Stimulated activated CD4-positive, alpha-beta T cell treated with anti-CD3 and anti-CD28 coated beads, Interleukin-2, amount 100 ng/mL, for 48 hours (primary cell): ENCODE results near the gene DPYSL4.

Source experiments
- DNase-seq, 2 donors: peaks; one replicate each; pipeline ENCODE4 v3.0.0-alpha.2; 2020

DPYSL4 gene

DNA sequence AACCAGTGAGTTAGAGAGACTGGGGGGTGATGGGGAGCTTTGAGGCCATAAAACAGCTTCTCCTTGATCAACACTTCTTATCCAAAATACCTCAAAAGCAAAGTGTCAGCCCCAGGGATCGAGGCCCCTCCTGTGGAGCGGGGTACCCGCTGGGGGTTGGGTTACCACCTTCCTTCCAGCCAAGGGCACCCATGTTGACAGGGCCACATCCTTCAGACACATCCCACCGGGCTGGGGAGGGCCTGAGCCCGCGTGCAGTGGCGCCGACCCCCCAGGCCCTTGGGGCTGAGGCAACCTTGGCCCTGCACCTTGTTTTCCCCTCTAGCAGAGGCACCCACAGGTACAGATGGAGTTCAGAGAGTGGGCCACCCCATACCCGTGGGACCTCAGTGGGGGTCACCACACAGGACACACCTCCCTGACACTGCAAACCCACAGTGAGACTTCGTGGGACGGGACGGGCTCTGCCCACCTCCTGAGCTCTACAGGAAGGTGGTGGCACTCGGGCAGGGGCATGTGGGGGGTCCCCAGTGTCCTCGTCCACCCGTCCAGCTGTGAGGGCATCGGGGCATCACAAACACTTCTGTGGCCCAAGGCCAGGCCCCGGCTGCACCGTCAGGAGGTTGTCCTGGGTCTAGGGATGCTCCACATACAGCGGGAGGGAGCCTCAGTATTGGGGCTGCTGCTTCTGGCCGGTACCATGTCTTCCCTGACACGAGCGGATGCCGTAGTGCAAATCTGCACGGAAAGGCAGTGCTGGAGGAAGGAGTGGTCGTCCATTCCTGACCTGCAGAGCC lies 10.7 kb downstream of the DPYSL4 start:
- DNase-seq, result no peak

GRCh38 chr10:132198068-132198370 lies 11.3 kb downstream of the DPYSL4 start:
- no peak for DNase-seq

GRCh38 chr10:132198381-132199181 lies 11.8 kb downstream of the DPYSL4 start:
- no peak for DNase-seq

DNA sequence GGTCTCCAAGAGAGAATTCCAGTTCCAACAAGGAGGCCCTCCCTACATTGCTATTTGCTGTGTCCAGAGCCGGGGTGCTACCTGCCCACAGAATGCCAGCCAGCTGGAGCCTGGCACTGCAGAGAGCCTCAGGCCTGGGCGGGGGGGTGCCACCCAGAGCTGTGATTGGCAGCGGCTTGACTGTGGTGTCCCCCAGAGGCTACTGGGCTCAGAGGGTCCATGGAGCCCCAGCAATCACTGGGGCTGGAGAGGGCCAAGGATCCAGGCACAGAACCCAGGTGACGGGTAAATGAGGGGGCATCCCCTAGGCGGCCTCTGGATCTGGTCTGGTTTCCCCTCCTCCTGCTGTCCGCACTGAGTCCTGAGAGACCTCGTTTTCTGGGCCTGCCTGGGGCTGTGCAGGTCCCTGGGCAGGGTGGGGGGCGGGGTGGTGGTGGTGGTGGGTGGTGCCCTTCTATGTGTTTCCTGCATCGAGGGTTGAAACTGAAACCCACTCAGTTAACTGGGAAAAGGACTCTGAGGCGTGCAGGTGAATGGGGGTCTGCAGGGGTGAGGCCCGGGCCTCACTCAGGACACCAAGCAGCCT lies 12.6 kb downstream of the DPYSL4 start:
- DNase-seq, result no peak

DNA sequence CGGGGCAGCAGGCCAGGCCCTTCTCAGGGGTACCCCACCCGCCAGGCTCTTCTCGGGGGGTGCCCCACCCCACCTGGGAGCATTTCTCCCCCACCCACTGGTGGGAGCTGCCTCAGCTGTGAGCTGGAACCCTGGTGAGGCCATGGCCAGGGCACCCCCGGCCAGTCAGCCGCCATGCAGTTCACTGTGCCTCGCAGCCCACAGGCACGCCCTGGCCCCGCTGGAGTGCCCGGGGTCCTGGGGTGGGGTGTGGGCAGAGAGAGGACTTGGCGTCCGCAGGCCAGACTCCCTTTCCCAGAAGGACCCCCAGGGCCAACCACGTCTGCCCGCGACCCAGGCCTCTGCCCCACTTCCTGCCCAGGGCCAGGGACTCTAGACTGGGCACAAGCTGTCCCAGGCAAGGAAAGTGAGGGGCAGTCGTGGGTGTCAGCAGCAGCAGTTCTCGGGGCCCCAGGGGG lies 13.1 kb downstream of the DPYSL4 start:
- DNase-seq, result no peak

GRCh38 chr10:132200344-132201110 lies 13.8 kb downstream of the DPYSL4 start:
- DNase-seq, result no peak

DNA sequence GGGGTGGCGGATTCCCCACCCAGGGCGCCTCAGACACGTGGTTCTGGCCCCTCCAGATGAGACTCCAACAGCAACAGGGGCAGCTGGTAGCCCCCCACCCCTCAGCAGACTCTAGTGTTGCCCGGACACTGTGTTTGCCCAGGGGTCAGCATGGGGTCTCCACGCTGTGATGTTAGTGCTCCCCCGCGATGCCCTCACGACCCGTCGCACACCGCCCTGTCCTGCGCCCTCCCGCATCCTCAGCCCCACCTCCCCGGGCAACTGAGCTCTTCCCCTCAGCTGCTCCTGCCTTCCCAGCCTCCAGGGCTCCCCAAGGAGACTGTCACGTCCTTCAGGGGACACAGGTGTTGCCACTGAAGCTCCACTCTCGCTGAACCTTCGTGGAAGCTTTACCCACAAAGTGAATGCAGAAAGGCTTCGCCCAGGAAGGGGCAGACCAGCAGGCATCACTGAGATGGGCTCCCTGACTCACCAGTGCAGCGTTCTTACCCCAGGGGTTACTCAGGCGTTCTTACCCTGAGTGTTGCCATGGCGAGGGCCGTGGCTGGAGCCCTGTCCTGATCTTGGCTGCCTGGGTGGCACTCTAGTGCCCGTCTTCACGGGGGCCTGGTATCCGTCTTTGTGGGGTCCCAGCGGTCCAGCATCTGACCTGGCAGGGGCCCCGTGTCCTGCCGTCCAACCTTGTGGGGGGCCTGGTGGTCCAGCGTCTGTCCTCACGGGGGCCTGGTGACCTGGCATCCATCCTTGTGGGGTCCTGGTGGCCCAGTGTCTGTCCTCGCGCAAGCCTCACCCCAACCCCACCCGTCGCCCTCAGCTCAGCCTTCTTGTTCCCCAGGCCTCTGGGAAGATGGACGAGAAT lies 14.6 kb downstream of the DPYSL4 start:
- no peak for DNase-seq

DNA sequence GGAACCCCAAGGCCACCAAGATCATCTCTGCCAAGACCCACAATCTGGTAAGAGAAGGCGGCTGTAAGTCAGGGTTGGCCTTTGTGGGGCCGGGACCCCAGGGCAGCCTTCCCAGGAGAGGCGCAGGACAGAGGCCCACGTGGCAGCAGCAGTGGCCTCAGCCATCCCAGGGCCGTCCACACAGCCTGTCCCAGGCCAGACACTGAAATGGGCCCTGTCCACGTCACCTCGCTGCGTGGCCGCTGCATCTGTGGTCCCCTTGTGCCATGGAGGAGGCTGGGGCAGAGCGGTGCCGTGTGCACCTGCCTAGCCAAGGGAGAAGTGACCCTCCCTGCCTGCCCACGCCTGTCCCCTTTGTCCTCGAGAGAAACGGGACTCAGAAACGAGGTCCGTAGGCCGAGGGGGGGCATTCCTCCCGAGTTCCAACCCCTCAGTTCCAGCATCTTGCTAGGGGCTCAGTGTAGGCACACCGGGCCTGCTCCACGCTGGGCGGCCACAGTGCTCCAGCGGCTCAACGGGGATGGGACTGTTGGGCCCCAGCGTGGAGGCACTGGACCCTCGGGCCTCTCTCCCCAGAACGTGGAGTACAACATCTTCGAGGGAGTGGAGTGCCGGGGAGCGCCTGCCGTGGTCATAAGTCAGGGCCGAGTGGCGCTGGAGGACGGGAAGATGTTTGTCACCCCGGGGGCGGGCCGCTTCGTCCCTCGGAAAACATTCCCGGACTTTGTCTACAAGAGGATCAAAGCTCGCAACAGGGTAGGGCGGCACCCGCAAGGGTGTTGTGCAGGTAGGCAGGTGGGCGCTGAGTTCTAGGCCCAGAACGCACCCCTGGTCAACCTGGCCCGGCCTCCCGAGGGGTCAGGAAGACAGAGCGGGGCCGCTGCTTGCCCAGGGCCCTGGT lies 15.6 kb downstream of the DPYSL4 start:
- no peak for DNase-seq

DNA sequence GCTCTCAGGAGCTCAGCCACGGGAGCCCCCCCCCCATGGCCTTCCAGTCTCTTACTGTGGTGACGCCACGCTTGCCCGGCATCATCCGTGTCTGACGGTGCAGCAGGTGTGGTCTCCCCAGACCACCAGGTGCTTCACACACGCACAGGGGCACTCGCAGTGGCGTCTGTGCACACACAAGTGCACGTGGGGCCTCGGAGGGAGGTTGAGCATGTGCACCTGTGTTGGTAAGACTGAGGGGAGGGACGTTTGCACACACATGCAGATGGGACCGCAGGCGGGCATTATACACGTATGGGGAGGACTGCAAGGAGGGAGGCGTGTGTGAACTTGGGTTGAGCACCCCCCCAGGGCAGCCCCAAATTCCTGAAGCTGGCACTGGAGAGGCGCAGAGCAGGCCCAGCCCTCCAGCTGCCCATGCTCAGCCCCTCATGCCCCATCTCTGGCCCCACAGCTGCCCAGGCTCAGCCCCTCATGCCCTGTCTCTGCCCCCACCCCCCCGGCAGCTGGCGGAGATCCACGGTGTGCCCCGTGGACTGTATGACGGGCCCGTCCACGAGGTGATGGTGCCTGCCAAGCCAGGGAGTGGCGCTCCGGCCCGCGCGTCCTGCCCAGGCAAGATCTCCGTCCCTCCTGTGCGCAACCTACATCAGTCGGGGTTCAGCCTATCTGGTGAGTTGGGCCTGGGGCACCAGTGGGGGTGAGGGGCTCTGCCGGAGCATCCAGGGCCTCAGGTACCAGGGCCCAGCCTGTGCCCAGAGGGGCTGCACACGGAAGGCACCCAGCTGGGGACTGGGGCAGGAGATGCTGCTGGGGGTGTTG lies 16.7 kb downstream of the DPYSL4 start:
- DNase-seq, result no peak

DNA sequence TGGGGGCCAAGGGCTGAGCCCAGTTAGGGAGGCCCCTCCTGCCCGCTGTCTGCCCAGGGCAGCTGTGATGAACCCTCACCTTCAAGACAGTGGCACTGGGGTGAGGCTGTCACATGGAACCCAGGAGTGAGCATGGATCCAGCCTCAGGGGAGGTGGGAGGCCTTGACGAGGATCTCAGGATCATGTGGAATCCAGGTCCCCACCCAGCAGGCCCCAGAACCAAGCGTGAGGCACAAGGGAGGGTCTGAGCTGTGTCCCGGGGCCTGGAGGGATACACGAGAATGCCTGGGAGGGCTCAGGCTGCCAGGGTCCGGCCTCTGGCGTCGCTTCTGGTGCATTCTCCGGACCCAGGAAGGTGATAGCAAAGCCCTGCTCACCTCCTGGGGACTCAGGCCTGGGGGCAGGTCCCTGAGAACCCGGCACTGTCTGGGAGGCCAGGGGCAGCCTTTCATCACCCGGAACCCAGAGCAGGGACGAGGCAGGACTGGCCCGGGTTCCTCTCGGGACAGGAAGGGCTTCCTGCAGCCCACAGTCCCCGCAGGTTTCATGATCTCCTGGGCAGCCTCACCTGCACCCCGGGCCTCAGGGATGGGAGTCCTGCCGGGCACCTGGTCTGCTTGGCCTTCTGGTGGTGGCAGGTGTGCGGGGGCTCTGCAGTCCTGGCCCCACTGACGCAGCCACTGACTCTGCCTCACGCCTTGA lies 17.5 kb downstream of the DPYSL4 start:
- DNase-seq, result no peak

- DNase-seq, result no peak
Measured at GRCh38 chr10:132204781-132205473, 18.2 kb downstream of the DPYSL4 start.

- no peak for DNase-seq
Measured at GRCh38 chr10:132205650-132206376, 19.1 kb downstream of the DPYSL4 start.

- DNase-seq, result no peak
Measured at GRCh38 chr10:132206377-132206745, 19.6 kb downstream of the DPYSL4 start.

- DNase-seq, result no peak
Measured at GRCh38 chr10:132206806-132207535, 20.2 kb downstream of the DPYSL4 start.

DNA sequence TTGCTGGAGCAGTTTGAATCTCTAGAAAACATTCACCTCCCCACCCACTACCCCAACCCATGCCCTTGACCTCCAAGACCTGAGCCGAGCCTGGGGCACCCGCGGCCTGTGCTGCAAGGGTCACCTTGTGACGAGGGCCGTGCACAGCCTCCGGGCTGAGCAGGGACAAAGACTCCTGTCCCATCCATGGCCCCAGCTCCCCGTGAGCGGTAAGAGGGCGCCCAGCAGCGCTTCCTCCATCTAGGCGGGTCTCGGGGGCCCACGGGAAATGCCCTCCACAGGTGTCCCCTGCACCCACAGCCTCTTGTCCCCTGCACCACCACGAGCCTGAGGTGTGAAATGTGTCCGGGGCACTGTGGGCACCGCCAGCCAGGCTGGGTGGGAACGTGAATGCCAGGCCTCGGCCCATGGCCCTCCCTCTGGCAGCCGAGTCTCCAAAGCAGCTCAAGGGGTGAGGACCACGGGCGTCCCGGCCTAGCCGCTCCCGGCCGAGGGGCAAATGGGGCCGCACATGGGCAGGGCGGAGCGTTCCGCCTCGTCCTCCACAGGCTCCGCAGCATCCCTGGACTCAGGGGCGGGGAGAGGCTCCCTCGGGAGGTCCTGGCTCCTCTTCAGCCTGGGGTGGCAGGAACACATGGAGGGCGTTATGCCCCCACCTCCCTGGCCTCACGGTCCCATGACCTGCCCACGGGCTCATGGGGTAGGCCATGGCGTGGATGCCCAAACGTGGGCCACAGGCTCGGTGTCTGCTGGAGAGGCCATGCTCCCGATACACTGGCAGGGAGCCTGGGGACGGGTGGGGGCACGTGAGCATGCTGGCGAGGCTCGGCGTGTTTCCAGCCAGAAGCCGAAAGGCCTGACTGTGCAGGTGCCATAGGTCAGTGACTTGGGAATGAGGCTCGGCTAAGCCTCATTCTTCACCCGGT lies 21.1 kb downstream of the DPYSL4 start:
- DNase-seq, result no peak

DNA sequence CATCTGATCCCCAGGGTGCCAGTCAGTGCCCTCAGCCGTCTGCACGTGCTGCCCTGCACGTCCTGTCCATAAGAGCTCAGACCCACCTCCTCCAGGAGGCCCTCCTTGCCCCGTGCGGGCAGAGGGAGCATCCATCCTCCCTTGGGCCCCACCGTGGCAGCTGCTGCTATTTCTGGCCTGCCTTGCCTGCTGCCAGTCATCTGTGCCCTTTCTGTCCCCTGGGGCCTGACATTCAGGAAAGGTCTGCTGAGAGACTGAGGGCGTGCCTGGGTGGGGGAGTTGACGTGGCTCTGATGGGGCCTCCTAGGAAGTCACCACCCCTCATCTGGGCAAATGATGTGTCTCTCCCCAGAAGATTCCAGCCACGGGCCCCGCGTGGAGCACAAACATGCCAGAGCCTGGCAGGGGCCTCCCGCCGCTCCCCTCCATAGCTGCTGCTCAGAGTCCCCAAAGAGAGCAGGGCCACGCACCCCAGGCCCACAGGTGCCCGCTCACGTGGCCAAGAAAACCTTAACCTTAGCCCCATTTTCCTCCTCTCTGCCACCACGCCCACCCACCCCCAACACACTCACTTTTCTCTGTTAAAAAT lies 21.8 kb downstream of the DPYSL4 start:
- DNase-seq, result no peak
